CD4-positive, alpha-beta T cell treated with Interleukin-12 subunit alpha and Interleukin-12 subunit beta, for 1 hour (primary cell): ENCODE measurements around the gene MRPS5.

Experiments
- DNase-seq: peaks from one replicate; pipeline ENCODE4 v3.0.0-alpha.2; 2020

Gene MRPS5

DNA sequence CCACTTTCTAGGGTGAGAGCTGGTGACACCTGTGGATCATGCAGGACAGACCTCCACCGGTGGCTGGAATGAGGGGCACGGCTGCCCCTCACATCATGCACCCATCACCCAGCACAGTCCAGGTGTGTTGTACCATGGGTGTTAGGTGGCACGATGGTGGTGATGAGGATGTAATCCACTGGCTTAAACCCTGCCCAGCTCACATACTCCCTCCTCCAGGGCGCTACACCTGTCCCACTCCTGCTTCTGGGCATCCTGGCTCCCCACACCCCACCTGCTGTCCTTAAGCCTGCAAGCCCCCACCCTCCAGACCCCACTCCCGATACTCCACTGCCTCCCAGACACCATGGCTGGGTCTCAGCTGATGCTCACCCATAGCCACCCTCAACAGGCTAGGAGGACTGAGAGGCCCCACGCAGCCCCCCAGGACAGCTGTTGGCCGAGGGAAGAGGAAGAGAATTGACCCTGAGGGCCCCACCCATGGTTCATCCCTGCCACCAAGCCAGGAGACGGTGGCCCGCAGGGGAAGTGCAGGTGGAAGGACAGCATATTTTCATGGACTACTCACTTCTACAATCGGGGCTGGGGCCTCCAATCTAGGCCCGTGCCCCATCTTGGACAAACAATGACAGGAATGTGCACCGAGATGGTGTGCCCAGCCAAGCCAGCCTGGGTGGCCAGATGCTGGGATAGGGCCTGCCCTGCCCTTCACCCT lies 61.8 kb downstream of the MRPS5 start:
- no peak for DNase-seq

DNA sequence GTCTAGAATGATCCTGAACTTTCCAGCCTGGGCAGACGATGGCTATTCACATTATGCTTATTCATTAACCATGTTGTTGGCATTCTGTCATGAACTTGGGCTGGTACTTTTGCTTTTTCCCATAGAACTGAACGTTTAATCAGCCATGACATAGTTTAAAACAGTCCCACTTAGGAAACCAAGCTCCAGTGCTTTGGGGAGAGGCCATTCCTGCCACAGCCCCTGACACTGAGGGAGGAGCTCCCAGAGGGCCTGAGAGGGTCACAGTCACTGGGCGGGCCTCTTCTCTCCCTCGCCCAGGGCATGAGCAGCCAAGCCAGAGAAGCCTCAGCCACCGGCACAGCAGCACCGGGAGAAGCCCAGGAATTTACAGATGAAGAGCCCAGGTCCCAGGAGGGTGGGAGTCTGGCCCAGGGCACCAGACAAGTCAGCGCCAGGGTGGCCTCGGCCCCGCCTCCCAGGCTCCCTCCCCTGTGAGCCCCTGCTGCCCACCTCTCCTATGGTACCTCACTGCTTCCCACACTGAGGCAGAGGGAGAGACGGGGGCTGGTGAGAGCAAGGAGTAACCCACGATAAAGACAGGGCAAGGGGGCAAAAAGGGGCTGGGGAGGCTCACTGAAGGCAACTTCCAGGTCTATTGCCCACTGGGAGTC lies 62.5 kb downstream of the MRPS5 start:
- DNase-seq: no peak

DNA sequence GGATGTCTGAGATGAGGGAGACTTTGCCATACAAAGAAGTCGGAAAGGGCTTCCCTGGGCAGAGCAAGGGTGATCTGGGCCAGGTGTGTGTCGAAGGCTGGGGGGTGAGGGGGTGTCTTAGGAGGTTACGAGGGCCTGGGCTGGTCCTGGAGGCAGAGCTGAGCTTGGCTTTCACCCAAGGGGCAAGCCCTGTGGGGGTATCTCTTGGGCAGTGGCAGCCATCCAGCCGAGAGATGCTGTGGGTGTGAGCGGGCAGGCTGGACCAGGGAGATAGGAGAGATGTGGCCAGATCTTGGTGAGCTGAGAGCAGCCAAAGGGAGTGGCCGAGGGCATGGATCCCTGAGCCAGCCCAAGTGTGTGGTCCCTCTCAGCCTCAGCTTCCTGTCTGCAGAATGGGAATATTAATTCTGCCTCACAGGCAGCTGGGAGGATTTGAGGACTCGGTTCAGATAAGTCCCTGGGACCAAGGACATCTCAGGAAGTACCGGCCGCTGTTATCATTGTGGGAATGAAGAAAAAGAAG lies 63.1 kb downstream of the MRPS5 start:
- DNase-seq: no peak

DNA sequence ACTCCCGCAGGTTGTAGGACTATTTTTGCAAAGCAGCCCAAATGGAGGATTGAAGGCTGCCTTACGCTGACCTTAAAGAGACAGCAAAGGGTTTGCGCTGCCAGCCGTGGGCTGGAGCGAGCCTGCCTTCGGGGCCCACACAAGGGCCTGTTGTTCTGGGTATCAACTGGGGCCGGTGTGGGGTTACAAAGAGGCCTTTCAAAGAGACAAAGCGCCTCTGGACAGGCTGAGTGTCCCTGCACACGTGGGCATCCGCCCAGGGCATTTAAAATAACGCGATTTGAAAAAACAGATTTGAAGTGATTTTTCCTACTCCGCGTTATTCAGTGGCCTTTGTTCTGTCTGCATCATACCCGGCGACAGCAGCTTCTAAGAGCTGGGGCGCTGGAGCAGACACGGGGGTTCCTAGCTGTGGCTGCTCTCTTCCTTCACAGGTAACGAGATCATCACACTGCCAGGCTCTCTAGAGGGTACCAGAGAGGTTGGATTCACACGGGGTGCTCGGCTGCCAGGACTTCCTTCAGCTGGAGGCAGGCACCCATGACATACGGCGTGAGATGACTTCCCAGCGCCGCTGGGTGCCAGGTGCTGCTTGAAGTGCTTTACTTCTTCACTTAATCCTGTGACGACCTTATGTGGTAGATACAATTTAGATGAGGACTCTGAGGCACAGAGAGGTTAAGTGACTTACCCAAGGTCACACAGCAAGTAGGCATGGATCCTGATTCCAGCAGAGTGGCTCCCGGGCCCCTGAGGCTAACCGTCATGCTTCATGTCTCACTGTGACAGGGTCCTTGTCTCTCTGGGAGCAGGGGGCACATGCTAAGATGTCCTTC lies 63.9 kb downstream of the MRPS5 start:
- no peak for DNase-seq

DNA sequence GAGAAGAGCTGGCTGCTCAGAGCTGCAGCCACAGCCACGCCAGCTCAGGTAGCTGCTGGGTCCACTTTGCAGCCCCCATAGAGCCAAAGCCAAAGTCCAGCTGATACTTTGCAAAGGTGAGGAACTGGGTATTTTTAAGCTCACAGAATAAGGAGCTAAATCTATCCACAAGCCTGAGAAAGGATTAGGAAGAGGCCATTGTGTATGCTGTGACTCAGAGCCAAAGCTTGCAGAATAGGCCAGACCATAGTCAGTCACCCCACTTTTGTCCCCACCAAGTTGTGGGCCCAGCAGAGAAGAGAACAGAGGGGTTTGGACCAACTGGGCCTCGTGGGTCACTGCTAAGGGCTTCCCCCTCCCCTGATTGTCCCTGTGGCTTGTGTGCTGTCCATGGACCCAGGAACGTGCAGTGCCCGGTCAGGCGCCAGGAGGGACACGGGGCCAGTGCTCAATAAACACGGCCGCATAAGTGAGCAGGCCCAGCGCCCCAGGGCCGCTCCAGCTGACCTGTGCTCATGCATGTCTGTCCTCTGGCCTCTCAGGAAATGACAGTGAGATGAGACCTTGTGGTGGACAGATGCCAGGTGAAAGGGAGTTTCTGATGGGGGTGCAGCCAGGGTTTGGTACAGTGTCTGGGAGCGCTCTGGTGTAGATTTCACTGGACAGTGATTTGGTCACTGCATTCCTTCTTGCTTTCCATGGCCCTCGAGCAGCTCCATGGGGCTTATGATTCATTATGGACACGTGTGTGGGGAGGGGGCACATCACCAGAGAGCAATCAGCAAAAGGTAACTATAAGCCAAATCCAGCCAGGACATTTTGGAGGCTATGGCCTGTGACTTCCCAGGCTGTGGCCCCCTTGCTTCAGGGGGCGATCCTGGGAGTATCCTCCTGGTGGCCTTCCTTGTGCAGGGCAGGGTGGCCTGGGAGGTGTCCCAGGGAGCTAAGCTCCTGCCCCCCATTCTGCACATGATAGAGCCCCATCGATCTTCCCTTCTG lies 64.8 kb downstream of the MRPS5 start:
- DNase-seq: no peak

DNA sequence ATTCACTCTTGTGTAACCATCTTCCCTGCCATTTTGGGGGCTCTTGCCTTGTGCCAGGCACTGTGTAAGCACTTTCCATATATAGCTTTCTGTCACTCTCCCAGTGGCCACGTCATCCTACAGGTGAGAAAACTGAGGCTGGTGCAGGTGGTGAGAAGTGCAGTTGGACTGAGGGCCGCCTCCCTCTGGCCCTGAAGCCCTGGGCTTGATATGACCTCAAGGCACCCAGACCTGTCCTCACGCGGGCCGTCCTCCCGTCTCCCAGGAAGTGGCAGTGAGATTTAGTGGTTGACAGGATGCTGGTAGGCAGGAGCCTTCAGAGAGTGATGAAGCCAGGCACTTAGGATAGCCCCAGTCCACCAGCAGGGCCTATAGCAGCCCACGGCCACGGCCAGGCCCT lies 65.6 kb downstream of the MRPS5 start:
- no peak for DNase-seq

DNA sequence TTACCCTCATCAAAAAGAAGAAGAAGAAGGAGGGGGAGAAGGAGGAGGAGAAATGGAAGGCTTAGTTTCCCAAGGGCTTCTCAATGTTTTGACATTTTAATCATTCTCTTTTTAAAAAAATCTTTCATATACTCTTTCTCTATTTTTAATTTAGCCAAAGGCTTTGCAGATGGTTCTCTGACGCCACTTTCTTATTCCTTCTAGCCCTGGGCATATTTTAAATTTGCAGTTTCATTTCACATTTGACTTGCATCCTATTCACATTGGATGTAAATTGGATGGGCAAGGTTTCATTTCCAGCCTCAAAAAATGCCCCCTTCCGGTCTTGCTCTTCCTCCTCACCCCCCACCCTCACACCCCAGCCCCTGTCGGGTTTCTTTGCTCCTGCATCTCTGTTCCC lies 66.3 kb downstream of the MRPS5 start:
- DNase-seq: no peak

DNA sequence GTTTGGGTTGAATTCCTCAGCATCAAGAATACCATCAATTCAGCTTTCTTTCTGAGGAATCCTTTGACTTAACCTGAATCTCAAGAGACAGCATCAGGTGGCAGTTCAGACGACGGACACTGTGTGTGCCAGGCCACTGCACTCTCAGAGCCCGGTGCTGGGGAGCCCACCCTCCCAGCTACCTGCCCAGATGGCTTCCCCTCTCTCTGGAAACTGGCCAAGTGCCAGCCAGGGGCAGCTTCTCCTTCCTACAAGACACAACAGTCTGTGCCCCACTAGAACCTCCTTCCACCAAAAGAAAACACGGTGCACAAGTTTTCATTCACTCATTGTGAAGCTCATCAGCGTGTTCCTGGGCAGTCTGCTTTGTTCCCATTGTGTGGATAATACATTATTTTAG lies 67.6 kb downstream of the MRPS5 start:
- DNase-seq: no peak

DNA sequence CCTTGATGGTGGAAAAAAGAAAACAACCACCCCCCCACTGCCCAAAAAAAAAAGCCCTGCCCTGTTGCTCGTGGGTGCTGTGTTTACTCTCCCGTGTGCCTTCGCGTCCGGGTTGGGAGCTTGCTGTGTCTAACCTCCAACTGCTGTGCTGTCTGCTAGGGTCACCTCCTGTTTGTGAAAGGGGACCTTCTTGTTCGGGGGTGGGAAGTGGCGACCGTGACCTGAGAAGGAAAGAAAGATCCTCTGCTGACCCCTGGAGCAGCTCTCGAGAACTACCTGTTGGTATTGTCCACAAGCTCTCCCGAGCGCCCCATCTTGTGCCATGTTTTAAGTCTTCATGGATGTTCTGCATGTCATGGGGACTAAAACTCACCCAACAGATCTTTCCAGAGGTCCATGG lies 68.1 kb downstream of the MRPS5 start:
- DNase-seq: no peak

DNA sequence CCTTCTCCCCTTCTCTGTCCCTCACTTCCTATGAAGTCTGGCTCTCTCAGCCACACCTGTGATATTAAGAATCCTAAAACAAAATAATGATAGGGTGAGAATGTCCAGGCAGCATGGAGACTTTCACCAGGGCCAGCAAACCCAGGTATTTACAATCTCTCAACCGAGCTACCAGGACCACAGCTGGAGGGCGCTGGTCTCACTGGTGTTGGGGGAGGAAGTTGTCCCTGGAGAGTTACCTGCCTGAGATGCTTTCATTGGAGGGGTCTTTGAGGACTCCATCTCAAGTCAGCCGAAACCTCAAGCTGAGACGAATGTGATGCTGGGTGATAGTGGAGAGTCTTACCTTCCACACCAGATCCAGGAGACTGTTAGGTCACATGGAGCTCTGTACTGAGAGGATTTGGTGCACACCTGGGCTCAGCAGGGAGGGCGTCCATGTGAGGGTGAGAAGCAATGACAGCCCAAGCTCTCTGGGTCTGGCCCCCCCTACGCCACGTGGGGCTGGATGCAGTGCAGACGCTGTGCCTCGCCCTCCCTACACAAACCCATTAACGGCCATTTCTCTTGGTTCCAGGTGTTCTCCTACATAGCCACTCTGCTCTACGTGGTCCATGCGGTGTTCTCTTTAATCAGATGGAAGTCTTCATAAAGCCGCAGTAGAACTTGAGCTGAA lies 68.7 kb downstream of the MRPS5 start:
- no peak for DNase-seq

DNA sequence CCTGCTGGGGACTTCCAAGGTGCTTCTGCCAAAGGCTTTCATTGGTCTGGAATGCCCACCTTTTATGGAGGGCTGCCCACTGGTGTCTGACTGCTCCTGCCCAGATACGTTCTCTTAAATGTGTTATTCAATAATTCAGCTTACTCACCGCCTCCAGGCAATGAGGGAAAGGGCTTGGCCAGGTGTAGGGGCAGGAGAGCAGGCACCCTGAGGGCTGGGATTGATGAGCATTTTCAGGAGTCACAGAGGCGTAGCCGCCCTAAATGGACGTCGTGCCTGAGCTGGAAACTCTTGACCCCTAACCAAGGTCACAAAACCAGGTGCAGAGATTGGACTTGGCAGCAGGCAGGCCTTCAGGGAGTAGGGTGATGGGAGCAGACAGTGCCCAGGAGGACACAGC lies 69.3 kb downstream of the MRPS5 start:
- DNase-seq: no peak

DNA sequence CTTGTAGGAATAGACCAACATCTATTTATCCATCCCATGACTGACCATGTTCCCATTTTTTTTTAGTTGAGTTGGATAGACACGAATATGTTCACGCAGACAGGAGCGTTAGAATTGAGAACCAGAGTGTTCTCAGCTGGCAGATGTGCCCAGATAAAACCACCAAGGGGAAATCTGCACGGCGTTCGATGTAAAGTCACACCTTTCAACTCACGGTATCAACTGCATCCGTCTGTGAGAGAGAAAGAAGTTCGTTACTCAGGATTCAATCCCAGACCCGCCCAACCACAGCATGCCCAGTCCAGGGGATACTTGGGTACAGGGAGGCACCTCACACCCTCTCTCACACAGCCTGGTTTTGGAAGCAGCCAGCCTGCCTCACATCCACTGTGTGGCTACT lies 70.0 kb downstream of the MRPS5 start:
- DNase-seq: no peak

DNA sequence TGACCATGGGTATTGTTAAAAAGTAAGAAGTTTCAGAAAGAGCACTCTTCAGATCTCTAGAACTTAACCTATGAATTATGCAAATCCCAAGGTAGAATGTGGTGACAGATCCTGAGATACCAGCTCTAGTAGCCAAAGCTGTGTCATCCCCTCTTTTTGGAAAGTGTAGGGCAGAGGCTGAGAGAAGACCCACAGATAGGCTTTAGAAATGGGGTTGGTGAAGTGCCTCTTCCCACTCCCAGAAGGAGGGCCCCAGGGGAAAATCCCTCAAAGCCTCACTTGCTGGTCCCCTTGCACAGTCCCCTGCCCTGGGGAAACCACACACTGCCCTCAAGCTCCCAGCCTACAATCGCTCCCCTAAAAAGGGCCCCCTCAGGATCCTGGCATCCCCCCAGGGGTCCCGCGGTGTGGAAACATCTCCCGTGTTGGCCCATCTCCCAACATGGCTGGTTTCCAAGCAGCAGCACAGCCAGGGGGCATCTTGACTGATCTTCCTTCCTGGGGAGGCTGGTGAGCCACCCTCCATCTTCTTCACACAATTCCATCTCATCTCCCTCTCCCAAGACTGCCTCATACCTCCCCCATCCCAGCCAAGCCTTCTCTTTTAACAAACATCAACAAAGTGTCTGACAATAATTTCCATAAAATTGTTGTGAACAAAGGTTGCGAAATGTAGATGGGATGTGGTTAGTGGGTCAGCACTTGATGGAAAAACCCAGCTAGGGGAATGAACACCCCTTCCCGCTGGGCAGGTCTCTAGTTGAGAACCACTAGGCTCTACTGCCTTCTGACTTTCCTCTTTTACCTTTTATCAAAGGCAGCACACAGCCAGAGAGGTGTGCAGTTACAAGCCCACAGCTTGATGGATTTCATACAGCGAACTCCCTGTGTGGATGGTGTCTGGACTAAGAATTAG lies 71.0 kb downstream of the MRPS5 start:
- DNase-seq: no peak

DNA sequence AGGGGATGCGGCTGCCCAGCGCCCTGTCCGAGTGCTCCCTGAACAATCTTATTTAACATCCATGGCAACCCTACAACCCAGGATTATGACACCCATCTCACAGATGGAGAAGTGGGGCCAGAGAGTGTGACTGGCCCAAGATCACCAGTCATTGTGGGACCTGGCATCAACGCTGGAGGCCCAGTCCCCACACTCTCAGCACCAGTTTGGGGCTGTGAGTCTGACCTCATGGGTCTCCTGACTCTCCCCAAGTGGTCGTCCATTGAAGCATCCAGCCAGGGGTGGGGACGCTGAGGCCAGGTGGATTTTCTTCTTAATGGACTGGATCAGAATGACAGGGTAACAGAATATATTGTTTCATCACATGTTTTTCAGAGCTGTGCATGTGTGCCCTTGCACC lies 71.6 kb downstream of the MRPS5 start:
- no peak for DNase-seq

DNA sequence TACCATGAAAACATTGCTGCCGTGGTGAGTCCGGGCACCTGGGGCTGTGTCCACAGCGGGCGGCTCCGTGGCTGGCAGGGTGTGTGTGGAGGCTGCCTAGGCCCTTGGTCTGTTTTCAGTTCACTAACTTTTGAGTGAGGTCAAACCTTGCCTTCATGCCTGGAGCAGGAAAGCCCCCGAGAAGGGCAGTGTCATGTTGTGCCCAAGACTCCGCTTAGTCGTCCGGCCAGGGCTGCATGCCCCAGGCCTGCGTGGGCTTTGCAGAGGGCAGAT lies 72.0 kb downstream of the MRPS5 start:
- DNase-seq: no peak

DNA sequence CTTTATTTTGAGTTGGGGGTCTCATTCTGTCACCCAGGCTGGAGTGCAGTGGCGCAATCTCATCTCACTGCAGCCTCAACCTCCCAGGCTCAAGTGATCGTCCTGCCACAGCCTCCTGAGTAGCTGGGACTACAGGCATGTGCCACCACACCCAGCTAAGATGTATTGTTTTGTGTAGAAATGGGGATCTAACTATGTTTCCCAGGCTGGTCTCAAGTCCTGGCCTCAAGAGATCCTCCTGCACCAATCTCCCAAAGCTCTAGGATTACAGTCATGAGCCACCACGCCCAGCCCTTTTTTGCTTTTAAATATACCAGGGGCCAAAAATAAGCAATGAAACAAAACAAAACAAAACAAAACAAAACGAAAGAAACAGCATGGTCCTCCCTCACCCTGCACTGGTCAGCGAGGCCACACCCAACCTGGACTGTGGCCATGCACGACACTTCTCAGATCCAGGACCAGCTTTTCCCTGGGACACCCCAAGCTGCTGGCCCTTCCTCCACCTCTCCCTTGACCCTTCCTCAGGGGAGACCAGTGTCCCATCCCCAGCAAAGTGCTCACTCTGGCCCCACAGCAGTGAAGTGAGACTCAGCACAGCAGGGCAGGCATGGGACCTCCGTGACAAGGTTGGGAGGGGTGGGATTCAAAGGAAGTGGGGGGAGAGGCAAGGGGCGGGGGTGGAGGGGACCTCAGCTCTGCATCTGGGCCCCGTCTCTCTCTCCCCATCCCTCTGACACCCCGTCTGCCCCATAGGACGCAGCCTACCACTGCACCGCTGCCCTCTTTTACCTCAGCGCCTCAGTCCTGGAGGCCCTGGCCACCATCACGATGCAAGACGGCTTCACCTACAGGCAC lies 72.6 kb downstream of the MRPS5 start:
- DNase-seq: no peak

DNA sequence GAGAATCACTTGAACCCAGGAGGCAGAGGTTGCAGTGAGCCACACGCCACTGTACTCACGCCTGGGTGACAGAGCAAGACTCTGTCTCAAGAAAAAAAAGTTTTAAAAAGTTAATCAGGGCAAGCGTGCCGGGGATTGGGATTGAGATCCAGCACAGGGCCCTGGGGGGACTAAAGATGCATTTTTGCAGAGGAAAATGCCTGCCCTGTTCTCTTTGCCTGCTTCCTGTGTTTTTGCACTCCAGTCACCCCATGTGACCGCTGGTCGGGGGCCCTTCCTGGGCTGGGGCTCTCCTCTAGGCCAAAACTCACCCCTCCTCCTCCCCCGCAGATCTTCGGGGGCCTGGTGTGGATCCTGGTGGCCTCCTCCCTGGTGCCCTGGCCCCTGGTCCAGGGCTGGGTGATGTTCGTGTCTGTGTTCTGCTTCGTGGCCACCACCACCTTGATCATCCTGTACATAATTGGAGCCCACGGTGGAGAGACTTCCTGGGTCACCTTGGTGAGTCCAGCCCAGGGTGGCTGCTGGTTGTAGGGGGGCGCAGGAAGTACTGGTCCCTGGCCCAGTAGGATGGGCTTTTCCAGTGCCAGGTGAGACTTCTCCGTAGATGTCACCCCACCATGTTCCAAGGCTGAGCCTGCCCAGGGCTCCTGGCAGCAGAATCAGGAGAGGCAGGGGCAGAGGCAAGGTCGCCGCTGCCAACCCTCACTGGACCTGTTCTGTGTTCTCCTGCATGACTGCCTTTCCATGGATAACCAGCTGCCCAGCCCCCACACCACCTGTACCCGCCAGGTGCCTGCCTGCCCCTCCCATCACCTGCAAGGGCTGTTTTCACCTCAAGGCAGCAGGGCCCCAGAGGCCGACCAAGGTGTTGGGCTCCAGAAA lies 73.7 kb downstream of the MRPS5 start:
- no peak for DNase-seq

DNA sequence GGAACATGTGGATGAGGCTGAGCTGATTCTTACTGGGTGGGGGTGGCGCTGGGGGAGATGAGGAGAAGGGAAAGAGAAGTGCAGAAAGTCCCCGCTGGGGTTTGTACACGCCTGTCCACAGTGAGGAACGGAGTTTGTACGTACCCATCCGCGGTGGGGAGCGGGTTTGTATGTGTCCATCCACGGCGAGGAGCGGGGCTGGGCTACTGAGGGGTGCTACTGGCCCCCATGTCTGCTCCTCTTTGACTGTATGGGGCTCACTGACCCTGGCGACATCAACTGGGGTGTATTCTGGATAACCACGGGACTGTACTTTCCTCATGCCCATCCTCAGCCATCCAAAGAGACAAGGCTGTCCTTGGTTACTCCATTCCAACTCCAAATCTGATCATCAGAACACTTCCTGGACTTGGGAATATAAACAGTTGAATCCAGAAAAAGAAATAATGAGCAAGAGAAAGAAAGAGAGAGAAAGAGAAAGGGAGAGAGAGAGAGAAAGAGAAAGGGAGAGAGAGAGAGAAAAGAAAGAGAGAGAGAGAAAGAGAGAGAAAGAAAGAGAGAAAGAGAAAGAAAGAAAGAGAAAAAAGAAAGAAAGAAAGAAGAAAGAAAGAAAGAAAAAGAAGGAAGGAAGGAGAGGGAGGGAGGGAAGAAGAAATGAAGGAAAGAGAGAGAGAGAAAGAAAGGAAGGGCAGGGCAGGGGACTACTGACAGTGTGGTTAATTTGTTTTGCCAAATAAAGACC lies 75.1 kb downstream of the MRPS5 start:
- no peak for DNase-seq
